H1 (cell line): ENCODE measurements around the gene F7. TPM values are rescaled to one million over a fixed set of nuclear protein-coding genes. Genes with fewer than 3 reads are reported as not detected.

Experiments used
- CTCF ChIA-PET: fragments of 300-600 bp; sonication (Branson Sonifier 250); formaldehyde crosslinking; loops from one replicate; lab custom pipeline; 2021; ENCODE audit not compliant: partially characterized antibody; lab: Charles Lee
- POLR2A ChIA-PET: fragments of 300-600 bp; sonication (Branson Sonifier 250); formaldehyde crosslinking; loops from one replicate; lab custom pipeline; 2021; ENCODE audit warnings: inconsistent platforms; ENCODE audit not compliant: partially characterized antibody; lab: Charles Lee
- DNase-seq, 2 experiments: peaks; one replicate each; pipeline versions ENCODE4 v3.0.0 to v3.0.0-alpha.2; 2010 to 2022; ENCODE audit warnings: low spot score in 2 of 2, low read depth in 1 of 2, mixed read lengths in 1 of 2
- FAIRE-seq: peaks from 2 replicates; lab custom pipeline; 2011; peaks lifted over from hg19 to GRCh38; lab: Jason Lieb, UNC
- H2AFZ ChIP-seq: 2 replicates; pipeline ENCODE4 v1.8.1; 2012; ENCODE audit warnings: low read length, inconsistent platforms
- H2AK5ac ChIP-seq: 2 replicates; pipeline ENCODE4 v1.6.1; 2013; ENCODE audit warnings: low read depth, low read length
- H2BK120ac ChIP-seq: replicated peaks from 2 replicates; pipeline ENCODE3; 2013; ENCODE audit warnings: low read depth, low read length, inconsistent platforms
- H2BK12ac ChIP-seq: 2 replicates; pipeline ENCODE4 v1.6.1; 2013; ENCODE audit warnings: low read depth, low read length
- H2BK15ac ChIP-seq: 2 replicates; pipeline ENCODE4 v1.6.1; 2013; ENCODE audit warnings: low read length
- H2BK20ac ChIP-seq: 2 replicates; pipeline ENCODE4 v1.6.1; 2013; ENCODE audit warnings: low read length
- H2BK5ac ChIP-seq: 2 replicates; pipeline ENCODE4 v1.6.1; 2013; ENCODE audit warnings: low read depth, low read length
- H3K14ac ChIP-seq: 2 replicates; pipeline ENCODE4 v1.6.1; 2013; ENCODE audit warnings: inconsistent platforms; ENCODE audit not compliant: insufficient read length
- H3K18ac ChIP-seq: 2 replicates; pipeline ENCODE4 v1.6.1; 2013; ENCODE audit warnings: low read length; ENCODE audit errors: extremely low read depth
- H3K23ac ChIP-seq: 2 replicates; pipeline ENCODE4 v1.6.1; 2013; ENCODE audit warnings: inconsistent platforms; ENCODE audit not compliant: insufficient read length
- H3K23me2 ChIP-seq: 2 replicates; pipeline ENCODE4 v1.6.1; 2013; ENCODE audit warnings: low read depth, low read length
- H3K27ac ChIP-seq: 2 replicates; pipeline ENCODE4 v1.6.1; 2011; ENCODE audit warnings: low read depth, low read length, inconsistent platforms
- H3K27me3 ChIP-seq, 4 experiments: replicated peaks in 1 of 4; 1 replicate in 1 of 4; 2 replicates in 3 of 4; pipeline versions ENCODE4 v1.6.1 to v1.8.1; 2011 to 2013; ENCODE audit warnings: low read length in 3 of 4, mild to moderate bottlenecking in 3 of 4, inconsistent platforms in 2 of 4, mixed read lengths in 2 of 4, moderate library complexity in 1 of 4; ENCODE audit not compliant: control insufficient read depth in 3 of 4, insufficient read depth in 3 of 4; ENCODE audit errors: extremely low read depth in 1 of 4
- H3K36me3 ChIP-seq, 4 experiments: 2 replicates each; pipeline versions ENCODE4 v1.6.1 to v1.8.1; 2011 to 2013; ENCODE audit warnings: mild to moderate bottlenecking in 4 of 4, low read length in 3 of 4, moderate library complexity in 2 of 4, control low read depth in 1 of 4, inconsistent platforms in 1 of 4; ENCODE audit not compliant: insufficient read depth in 4 of 4, control insufficient read depth in 2 of 4
- H3K4ac ChIP-seq: replicated peaks from 2 replicates; pipeline ENCODE3; 2013; ENCODE audit warnings: low read length, low read depth, mixed read lengths, inconsistent platforms; ENCODE audit not compliant: insufficient read length
- H3K4me1 ChIP-seq, 4 experiments: replicated peaks in 1 of 4; 1 replicate in 1 of 4; 2 replicates in 3 of 4; pipeline versions ENCODE4 v1.6.1 to v1.8.1; 2011 to 2013; ENCODE audit warnings: low read length in 3 of 4, inconsistent platforms in 2 of 4, mixed read lengths in 1 of 4; ENCODE audit not compliant: insufficient read depth in 4 of 4, control insufficient read depth in 3 of 4
- H3K4me2 ChIP-seq, 2 experiments: 2 replicates each; pipeline versions ENCODE4 v1.6.1 to v1.8.1; 2011 to 2013; ENCODE audit warnings: low read depth in 2 of 2, low read length in 2 of 2, control low read depth in 1 of 2, inconsistent platforms in 1 of 2, mild to moderate bottlenecking in 1 of 2; ENCODE audit not compliant: insufficient read depth in 1 of 2
- H3K4me3 ChIP-seq, 4 experiments: fragments of 200-600, 300-600 bp in 1 of 4; sonication (generic), shearing (Covaris generic), sonication (Bioruptor Twin) in 1 of 4; 2 replicates each; pipeline versions ENCODE4 v1.5.1 to v1.8.1; 2011 to 2016; ENCODE audit warnings: low read length in 4 of 4, low read depth in 3 of 4, control low read depth in 2 of 4, inconsistent platforms in 2 of 4, mild to moderate bottlenecking in 2 of 4, mixed read lengths in 1 of 4, moderate library complexity in 1 of 4; ENCODE audit not compliant: insufficient read depth in 2 of 4; ENCODE audit errors: extremely low read depth in 1 of 4
- H3K56ac ChIP-seq: replicated peaks from 2 replicates; pipeline ENCODE3; 2013; ENCODE audit warnings: low read depth, mild to moderate bottlenecking, mixed read lengths, low read length, inconsistent platforms; ENCODE audit not compliant: insufficient read length
- H3K79me1 ChIP-seq: 2 replicates; pipeline ENCODE4 v1.6.1; 2013; ENCODE audit warnings: low read depth, low read length, control low read depth
- H3K79me2 ChIP-seq, 2 experiments: 2 replicates each; pipeline versions ENCODE4 v1.6.1 to v1.8.1; 2012 to 2013; ENCODE audit warnings: low read length in 2 of 2, mild to moderate bottlenecking in 2 of 2, inconsistent platforms in 1 of 2; ENCODE audit not compliant: insufficient read depth in 2 of 2, control insufficient read depth in 1 of 2
- H3K9ac ChIP-seq, 4 experiments: replicated peaks in 1 of 4; 1 replicate in 1 of 4; 2 replicates in 3 of 4; pipeline versions ENCODE4 v1.6.1 to v1.8.1; 2011 to 2013; ENCODE audit warnings: low read depth in 3 of 4, low read length in 3 of 4, control low read depth in 2 of 4, mild to moderate bottlenecking in 2 of 4, moderate library complexity in 2 of 4, inconsistent platforms in 1 of 4; ENCODE audit errors: extremely low read depth in 1 of 4
- H3K9me3 ChIP-seq, 2 experiments: 2 replicates each; pipeline versions ENCODE4 v1.6.1 to v1.8.1; 2012 to 2013; ENCODE audit warnings: mild to moderate bottlenecking in 2 of 2, moderate library complexity in 2 of 2, control low read depth in 1 of 2, inconsistent platforms in 1 of 2, low read depth in 1 of 2, low read length in 1 of 2, mixed read lengths in 1 of 2; ENCODE audit not compliant: insufficient read depth in 2 of 2
- H4K20me1 ChIP-seq, 2 experiments: replicated peaks in 1 of 2; 2 replicates each; pipeline versions ENCODE3 to v1.8.1; 2011 to 2013; ENCODE audit warnings: inconsistent platforms in 2 of 2, low read length in 2 of 2, mild to moderate bottlenecking in 1 of 2; ENCODE audit not compliant: insufficient read depth in 2 of 2, control insufficient read depth in 1 of 2
- H4K5ac ChIP-seq: 2 replicates; pipeline ENCODE4 v1.6.1; 2013; ENCODE audit warnings: low read length, low read depth, mixed read lengths, inconsistent platforms; ENCODE audit not compliant: insufficient read length
- H4K8ac ChIP-seq: 2 replicates; pipeline ENCODE4 v1.8.0; 2013; ENCODE audit warnings: mild to moderate bottlenecking, moderate library complexity, low read length, inconsistent platforms; ENCODE audit not compliant: insufficient read depth; ENCODE audit errors: extremely low read depth
- H4K91ac ChIP-seq: replicated peaks from 2 replicates; pipeline ENCODE3; 2013; ENCODE audit warnings: low read length, mixed read lengths, inconsistent platforms; ENCODE audit not compliant: insufficient read length
- ASH2L ChIP-seq: fragments of 200-600, 300-600 bp; sonication (generic); IDR thresholded peaks from one replicate; pipeline ENCODE4 v1.7.1; 2017; ENCODE audit warnings: low read length
- CHD1 ChIP-seq: IDR thresholded peaks from 2 replicates; pipeline ENCODE4 v1.6.1; 2012; ENCODE audit warnings: low read depth, low read length, improper control_type of control experiment
- CHD2 ChIP-seq: IDR thresholded peaks from 2 replicates; pipeline ENCODE4 v1.6.1; 2012; ENCODE audit warnings: low read length, improper control_type of control experiment
- CTBP2 ChIP-seq: IDR thresholded peaks from 2 replicates; pipeline ENCODE4 v1.7.0; 2011; ENCODE audit warnings: borderline replicate concordance, mild to moderate bottlenecking, moderate library complexity, mixed read lengths, low read length; ENCODE audit not compliant: insufficient read depth, insufficient read length
- EGR1 ChIP-seq: IDR thresholded peaks from 2 replicates; pipeline ENCODE4 v1.6.1; 2011; ENCODE audit warnings: low read depth, low read length, borderline replicate concordance
- HDAC2 ChIP-seq, 2 experiments: fragments of 300-600 bp in 1 of 2; sonication (generic) in 1 of 2; IDR thresholded peaks; 2 replicates each; pipeline ENCODE4 v1.6.1; 2011 to 2012; ENCODE audit warnings: low read depth in 2 of 2, low read length in 2 of 2, mild to moderate bottlenecking in 2 of 2, moderate library complexity in 2 of 2, borderline replicate concordance in 1 of 2, inconsistent platforms in 1 of 2
- KDM1A ChIP-seq: fragments of 200-600, 300-600 bp; sonication (generic); IDR thresholded peaks from 2 replicates; pipeline ENCODE4 v1.7.1; 2016; ENCODE audit warnings: mild to moderate bottlenecking, low read length, borderline replicate concordance
- NANOG ChIP-seq: IDR thresholded peaks from 2 replicates; pipeline ENCODE4 v1.6.1; 2011; ENCODE audit warnings: low read length, low read depth, mild to moderate bottlenecking, inconsistent platforms; ENCODE audit not compliant: insufficient read depth, poor library complexity, severe bottlenecking
- TCF12 ChIP-seq: IDR thresholded peaks from 2 replicates; pipeline ENCODE4 v1.6.1; 2011; ENCODE audit warnings: low read depth, mild to moderate bottlenecking, low read length
- WGBS, 2 experiments: shearing (Covaris generic) in 1 of 2; methylation state at CpG; one replicate each; pipeline versions ENCODE4 v1.1.6 to v1.1.7; 2013 to 2015; ENCODE audit warnings: low lambda C conversion rate in 2 of 2, mixed read lengths in 2 of 2, inconsistent platforms in 1 of 2, low coverage in 1 of 2, missing lambda C conversion rate in 1 of 2; ENCODE audit not compliant: insufficient replicate concordance in 2 of 2, insufficient coverage in 1 of 2, insufficient read length in 1 of 2; ENCODE audit errors: extremely low coverage in 1 of 2, missing lambda C conversion rate in 1 of 2; 5-methylcytosine and 5-hydroxymethylcytosine counted together
- polyA plus RNA-seq, 7 experiments: library from polyadenylated mRNA; depleted of rRNA in 3 of 7; stranded (reverse) in 5 of 7; unstranded in 2 of 7; fragments of >200 nt in 5 of 7; fragments of 200-250 nt in 2 of 7; gene quantifications; 1 replicate in 5 of 7; 2 replicates in 1 of 7; 4 replicates in 1 of 7; pipeline versions ENCODE4 v1.2.1 to v1.2.3, GENCODE V29; 2011 to 2013; ENCODE audit warnings: missing spikeins in 2 of 7, mixed read lengths in 2 of 7
- total RNA-seq: library from RNA; stranded (reverse); fragmentation: NEBNext Ultra II Directional; extraction: Animal tissue kit (Norgen Biotek cat#: 25700); gene quantifications from 2 replicates; pipeline ENCODE4 v1.2.1, GENCODE V29; 2021

F7 gene
- total and polyA plus RNA-seq, 2 of the 8 experiments (the other 6 are each of a cell fraction or from before 2014, with no cell fraction given), result 0.43 to 0.98 TPM

DNA sequence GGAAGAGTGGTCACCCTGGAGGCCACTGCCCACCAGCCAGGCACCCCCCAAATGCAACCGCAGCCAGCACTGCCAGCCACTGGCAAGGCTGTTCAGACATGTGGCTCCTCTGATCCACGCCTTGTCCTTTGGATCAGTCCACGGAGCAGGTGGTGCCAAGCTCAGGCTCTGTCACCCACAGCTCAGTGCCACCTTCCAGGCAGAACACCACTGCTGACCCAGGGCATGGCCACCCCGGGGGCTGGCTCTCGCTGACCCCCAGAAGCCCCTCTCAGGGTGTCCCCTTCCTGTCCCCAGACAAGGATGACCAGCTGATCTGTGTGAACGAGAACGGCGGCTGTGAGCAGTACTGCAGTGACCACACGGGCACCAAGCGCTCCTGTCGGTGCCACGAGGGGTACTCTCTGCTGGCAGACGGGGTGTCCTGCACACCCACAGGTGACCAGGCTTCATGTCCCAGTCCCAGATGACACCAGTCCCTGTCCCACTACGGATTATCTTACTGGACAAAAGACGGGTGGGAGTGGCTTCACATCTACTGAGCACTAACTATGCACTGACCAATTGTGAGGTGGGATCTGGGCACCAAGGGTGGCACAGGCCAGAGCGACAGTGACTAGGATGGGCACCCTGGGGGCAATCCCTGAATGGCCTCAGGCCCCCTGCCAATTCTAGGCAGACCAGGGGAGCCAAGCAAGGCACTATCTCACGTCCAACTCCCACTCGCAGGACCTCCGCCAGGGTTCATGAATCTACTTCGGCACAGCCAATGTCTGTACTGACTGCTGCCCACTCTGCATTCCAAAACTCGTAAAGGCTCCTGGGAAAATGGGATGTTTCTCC is 10.0 kb downstream of the F7 start:
- ChIA-PET POLR2A (interaction anchor here (1.0 to 1.1 kb wide), 2 partner anchors 14 to 20 kb away, joined by 3 to 4 read pairs; no protein-coding TSS in a partner anchor), CTCF (interaction anchor here (1.0 to 2.1 kb wide), 5 partner anchors 9 to 160 kb away, joined by 3 to 13 read pairs (median 3); no protein-coding TSS in a partner anchor)
- peak in 1 of 2 experiments; percentile 33 for DNase-seq
- H3K27ac ChIP-seq, result no peak overlapping the region
- no peak overlapping the region for H3K56ac ChIP-seq
- H4K8ac ChIP-seq, result no peak overlapping the region
- H2AK5ac ChIP-seq, result 0 out of 2 replicates have a peak overlapping the region, but pooled peaks have one; percentile 82
- H3K4me1 ChIP-seq, result no peaks in the 10 kb centered on the region
- peaks cover 0 to 4% of the 10 kb centered on the region in 2 experiments for H4K20me1 ChIP-seq
- H2BK20ac ChIP-seq, result no peak overlapping the region
- H3K4me2 ChIP-seq, result no peak overlapping the region
- 85% methylated on average over 21 of the region's 21 CpGs; no CpG with 5 or more reads in 1 of the 2 experiments for WGBS, 2 experiments
- no peak overlapping the region for H3K4ac ChIP-seq
- H2BK12ac ChIP-seq, result no peak overlapping the region
- H4K5ac ChIP-seq, result no peak overlapping the region
- H3K4me3 ChIP-seq, result no peak overlapping the region
- no peak overlapping the region for H4K91ac ChIP-seq
- peaks cover 4 to 6% of the 10 kb centered on the region in 2 experiments; a peak in 2 of 4 replicates for H3K9me3 ChIP-seq
- no peak overlapping the region for H3K18ac ChIP-seq
- no peak overlapping the region for H3K23ac ChIP-seq
- H3K14ac ChIP-seq, result no peak overlapping the region
- H3K27me3 ChIP-seq, result peaks cover 6 to 7% (median 7%) of the 10 kb centered on the region in 4 experiments; a peak in 6 of 7 replicates
- no peaks in the 10 kb centered on the region; a peak in 1 of 8 replicates for H3K36me3 ChIP-seq
- H3K79me1 ChIP-seq, result no peaks in the 10 kb centered on the region
- no peak overlapping the region for H3K9ac ChIP-seq
- H3K23me2 ChIP-seq, result peaks cover 1% of the 10 kb centered on the region; the same call in 1 of the 2 replicates
- H2BK120ac ChIP-seq, result no peak overlapping the region
- no peak overlapping the region for H2BK15ac ChIP-seq
- no peak overlapping the region for H2BK5ac ChIP-seq
- no peaks in the 10 kb centered on the region for H3K79me2 ChIP-seq
- FAIRE-seq, result no peak
- H2AFZ ChIP-seq, result no peak overlapping the region
- TF ChIP-seq EGR1 (no peak), KDM1A (no peak), NANOG (no peak), TCF12 (no peak), HDAC2 (IDR thresholded peaks at IDR 0.05; ENCODE audit: borderline replicate concordance in 1 of 2, low read depth in 2 of 2, low read length in 2 of 2) (no peak), CTBP2 (no peak), ASH2L (no peak), CHD2 (no peak), CHD1 (no peak)
